Measurements from ENCODE around the gene RAD51B. TPM values are rescaled to one million over a fixed set of nuclear protein-coding genes. Genes with fewer than 3 reads are reported as not detected.
A peak's percentile ranks its signal among the peaks of the same experiment; 100 is the strongest.
"Not testable (repeated sequence)": the region's sequence is repeated elsewhere in the genome, so short reads cannot be mapped to it uniquely, and the experiment has no call there.

The RAD51B gene
- total and polyA plus RNA-seq, 2 experiments from 2014 or later: 11.7 to 17.8 TPM

DNA sequence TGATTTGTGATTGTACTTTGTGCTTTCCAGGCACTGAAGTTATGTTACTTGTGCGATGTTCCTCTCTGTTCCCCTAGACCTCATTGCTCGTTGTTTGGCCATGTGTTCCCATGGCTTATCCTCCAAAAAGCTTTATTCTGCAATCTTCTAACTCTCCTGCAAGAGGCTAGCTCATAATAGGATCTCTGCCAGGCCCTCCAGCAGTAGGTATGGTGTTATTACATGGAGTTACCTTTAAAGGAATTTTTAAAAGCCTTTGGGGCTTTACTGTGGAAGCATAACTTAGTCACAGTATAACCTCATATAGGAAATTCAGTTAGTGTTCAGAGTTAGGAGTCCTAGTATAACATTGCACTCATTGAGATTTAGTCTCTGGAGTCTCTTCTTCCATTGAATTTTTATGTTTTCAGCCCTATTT lies 292.3 kb downstream of the RAD51B start:
- TF ChIP-seq, protein P1, sequence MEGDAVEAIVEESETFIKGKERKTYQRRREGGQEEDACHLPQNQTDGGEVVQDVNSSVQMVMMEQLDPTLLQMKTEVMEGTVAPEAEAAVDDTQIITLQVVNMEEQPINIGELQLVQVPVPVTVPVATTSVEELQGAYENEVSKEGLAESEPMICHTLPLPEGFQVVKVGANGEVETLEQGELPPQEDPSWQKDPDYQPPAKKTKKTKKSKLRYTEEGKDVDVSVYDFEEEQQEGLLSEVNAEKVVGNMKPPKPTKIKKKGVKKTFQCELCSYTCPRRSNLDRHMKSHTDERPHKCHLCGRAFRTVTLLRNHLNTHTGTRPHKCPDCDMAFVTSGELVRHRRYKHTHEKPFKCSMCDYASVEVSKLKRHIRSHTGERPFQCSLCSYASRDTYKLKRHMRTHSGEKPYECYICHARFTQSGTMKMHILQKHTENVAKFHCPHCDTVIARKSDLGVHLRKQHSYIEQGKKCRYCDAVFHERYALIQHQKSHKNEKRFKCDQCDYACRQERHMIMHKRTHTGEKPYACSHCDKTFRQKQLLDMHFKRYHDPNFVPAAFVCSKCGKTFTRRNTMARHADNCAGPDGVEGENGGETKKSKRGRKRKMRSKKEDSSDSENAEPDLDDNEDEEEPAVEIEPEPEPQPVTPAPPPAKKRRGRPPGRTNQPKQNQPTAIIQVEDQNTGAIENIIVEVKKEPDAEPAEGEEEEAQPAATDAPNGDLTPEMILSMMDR (IDR thresholded peaks at IDR 0.05; ENCODE audit: low read depth, low read length): no peak
- H3K27ac ChIP-seq: no peak overlapping the region
- peaks cover 34% of the 10 kb centered on the region for H3K4me1 ChIP-seq (ENCODE audit: low read depth)
- DNase-seq (ENCODE audit: low read depth in 1 of 2, low spot score in 1 of 2): no peak
- no peak overlapping the region for H3K4me3 ChIP-seq
- H3K27me3 ChIP-seq: no peaks in the 10 kb centered on the region
- no peaks in the 10 kb centered on the region for H3K9me3 ChIP-seq (ENCODE audit: low read depth)
- H3K36me3 ChIP-seq: no peaks in the 10 kb centered on the region

DNA sequence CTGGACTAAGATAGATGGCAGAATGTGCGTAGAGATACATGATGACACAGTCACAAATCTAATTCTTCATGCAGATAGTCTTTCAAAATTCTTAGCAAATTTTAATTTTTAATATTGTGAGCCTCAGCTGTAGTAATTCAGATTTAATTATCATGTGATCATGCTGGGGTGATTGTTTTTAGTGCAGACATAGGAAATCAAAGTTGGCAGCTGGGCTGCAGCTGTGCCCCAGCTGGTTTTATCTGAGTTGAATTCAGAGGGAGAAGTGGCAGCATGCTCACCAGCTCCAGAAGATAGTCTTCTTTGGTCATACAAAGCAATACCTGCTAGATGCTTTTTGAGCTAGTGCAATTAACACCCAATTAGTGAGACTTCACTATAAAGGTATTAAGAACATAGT lies 292.9 kb downstream of the RAD51B start:
- Histone ChIP-seq H3K4me1 (ENCODE audit: low read depth) (peaks cover 34% of the 10 kb centered on the region), H3K27me3 (no peaks in the 10 kb centered on the region), H3K36me3 (no peaks in the 10 kb centered on the region), H3K27ac (no peak overlapping the region), H3K4me3 (no peak overlapping the region), H3K9me3 (ENCODE audit: low read depth) (no peaks in the 10 kb centered on the region)
- TF ChIP-seq, protein P1 (IDR thresholded peaks at IDR 0.05; ENCODE audit: low read depth, low read length): no peak
- DNase-seq (ENCODE audit: low read depth in 1 of 2, low spot score in 1 of 2): no peak

DNA sequence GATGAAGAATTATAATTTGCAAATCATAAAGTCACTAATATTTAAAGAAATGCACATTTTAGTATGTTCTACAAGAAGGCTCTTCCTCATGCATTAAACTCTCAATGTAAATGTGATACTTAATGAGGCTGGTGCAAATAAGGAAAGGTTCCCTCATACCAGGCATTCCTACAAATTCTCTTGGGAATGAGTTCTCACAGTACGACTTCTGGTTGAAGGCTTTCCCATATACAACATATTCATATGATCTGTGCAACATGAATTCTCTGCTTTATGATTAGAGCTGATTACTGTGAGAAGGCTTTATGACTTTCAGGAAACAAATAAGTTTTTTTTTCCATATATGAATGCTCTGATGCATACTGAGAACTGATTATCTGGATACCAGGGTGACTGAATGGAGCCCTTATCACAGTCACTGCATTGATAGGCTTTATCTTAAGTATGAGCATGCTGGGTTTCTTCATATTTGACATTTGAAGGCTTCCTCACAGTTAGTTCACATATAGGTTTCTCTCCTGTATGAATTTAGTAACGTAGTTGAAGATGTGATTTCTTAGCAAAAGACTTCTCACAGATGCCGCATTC lies 293.9 kb downstream of the RAD51B start:
- Histone ChIP-seq H3K9me3 (ENCODE audit: low read depth) (no peaks in the 10 kb centered on the region), H3K27ac (peak overlapping the region; percentile 93), H3K27me3 (no peaks in the 10 kb centered on the region), H3K4me1 (ENCODE audit: low read depth) (peaks cover 43% of the 10 kb centered on the region), H3K36me3 (no peaks in the 10 kb centered on the region), H3K4me3 (no peak overlapping the region)
- peak; percentile 49 to 75 for DNase-seq (ENCODE audit: low read depth in 1 of 2, low spot score in 1 of 2)
- TF ChIP-seq, protein P1 (IDR thresholded peaks at IDR 0.05; ENCODE audit: low read depth, low read length): no peak

DNA sequence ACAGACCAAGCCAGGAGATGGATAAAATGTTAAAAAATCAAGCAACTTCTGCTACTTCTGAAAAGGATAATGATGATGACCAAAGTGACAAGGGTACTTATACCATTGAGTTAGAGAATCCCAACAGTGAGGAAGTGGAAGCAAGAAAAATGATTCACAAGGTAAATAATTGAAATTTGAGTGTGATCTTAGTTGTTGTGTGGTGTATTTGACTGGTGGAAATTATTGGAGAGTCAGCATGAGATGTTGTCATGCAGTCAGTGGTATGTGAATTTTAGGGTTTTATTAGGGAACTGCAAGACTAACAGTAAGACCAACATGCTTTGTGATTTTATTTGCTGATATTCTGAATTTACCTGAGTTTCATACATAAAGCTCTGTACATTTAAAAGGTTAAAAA lies 296.4 kb downstream of the RAD51B start:
- peaks cover 37% of the 10 kb centered on the region for H3K4me1 ChIP-seq (ENCODE audit: low read depth)
- H3K27me3 ChIP-seq; H3K27ac ChIP-seq; H3K4me3 ChIP-seq; H3K36me3 ChIP-seq; H3K9me3 ChIP-seq (ENCODE audit: low read depth); DNase-seq (ENCODE audit: low read depth in 1 of 2, low spot score in 1 of 2): not testable (repeated sequence)

DNA sequence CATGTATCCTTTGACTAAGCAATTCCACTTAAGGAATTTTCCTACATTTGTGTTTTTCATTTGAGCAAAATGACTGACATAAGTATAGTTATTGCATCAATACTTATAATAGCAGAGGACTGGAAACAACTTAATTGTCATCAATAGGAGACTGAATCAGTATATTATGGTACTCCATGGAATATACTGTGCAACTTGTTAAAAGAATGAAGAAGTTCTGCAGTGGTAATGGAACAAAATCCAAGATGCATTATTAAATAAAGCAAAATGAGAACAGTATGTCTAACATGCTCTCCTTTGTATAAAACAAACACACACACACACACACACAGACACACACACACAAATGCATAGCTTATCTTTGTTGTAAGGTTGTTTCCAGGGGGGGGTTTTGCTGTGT lies 303.1 kb downstream of the RAD51B start:
- Histone ChIP-seq H3K27ac (no peak overlapping the region), H3K4me3 (no peak overlapping the region), H3K9me3 (ENCODE audit: low read depth) (no peaks in the 10 kb centered on the region), H3K36me3 (no peaks in the 10 kb centered on the region), H3K4me1 (ENCODE audit: low read depth) (peaks cover 9% of the 10 kb centered on the region), H3K27me3 (no peaks in the 10 kb centered on the region)
- no peak for DNase-seq (ENCODE audit: low read depth in 1 of 2, low spot score in 1 of 2)
- TF ChIP-seq, protein P1 (IDR thresholded peaks at IDR 0.05; ENCODE audit: low read depth, low read length): no peak

DNA sequence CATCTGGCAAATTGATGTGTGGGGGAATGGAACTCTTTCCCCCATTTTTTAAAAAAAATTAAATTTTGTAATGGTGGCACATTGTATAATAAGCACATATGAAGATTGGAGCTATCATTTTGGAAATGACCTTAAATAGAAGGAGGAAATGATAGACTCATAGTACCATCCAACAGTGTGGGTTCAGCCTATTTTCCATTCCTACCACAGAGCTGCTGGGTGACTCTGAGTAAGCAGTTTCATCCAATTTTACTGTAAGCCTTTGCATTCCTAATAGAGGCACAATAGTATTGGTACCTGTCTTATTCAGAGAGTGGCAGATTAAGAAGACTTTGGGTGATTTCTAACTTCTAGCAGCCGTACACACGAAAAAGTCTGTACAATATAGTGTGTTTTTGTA lies 304.5 kb downstream of the RAD51B start:
- Histone ChIP-seq H3K27ac (no peak overlapping the region), H3K9me3 (ENCODE audit: low read depth) (no peaks in the 10 kb centered on the region), H3K4me1 (ENCODE audit: low read depth) (no peaks in the 10 kb centered on the region), H3K27me3 (no peaks in the 10 kb centered on the region), H3K4me3 (no peak overlapping the region), H3K36me3 (no peaks in the 10 kb centered on the region)
- TF ChIP-seq, protein P1 (IDR thresholded peaks at IDR 0.05; ENCODE audit: low read depth, low read length): no peak
- no peak for DNase-seq (ENCODE audit: low read depth in 1 of 2, low spot score in 1 of 2)
